NT2/D1 (cell line): ENCODE results near the gene PHAF1.
A peak's percentile ranks its signal among the peaks of the same experiment; 100 is the strongest.

Experiments used
- DNase-seq: peaks from one replicate; pipeline ENCODE4 v3.0.0-alpha.2; 2011; ENCODE audit warnings: low read depth, low spot score
- H3K27me3 ChIP-seq: 2 replicates; pipeline ENCODE4 v1.6.0; 2011; ENCODE audit warnings: mild to moderate bottlenecking; ENCODE audit not compliant: insufficient read length, insufficient read depth
- H3K36me3 ChIP-seq: 2 replicates; pipeline ENCODE4 v1.6.1; 2011; ENCODE audit warnings: mild to moderate bottlenecking, low read length, mixed read lengths; ENCODE audit not compliant: insufficient read depth, insufficient read length
- H3K4me1 ChIP-seq: 2 replicates; pipeline ENCODE4 v1.5.1; 2011; ENCODE audit not compliant: insufficient read depth, insufficient read length
- H3K4me3 ChIP-seq: 2 replicates; pipeline ENCODE4 v1.5.1; 2011; ENCODE audit warnings: low read depth; ENCODE audit not compliant: insufficient read length
- H3K9ac ChIP-seq: 2 replicates; pipeline ENCODE4 v1.6.0; 2011; ENCODE audit warnings: low read depth; ENCODE audit not compliant: insufficient read length
- H3K9me3 ChIP-seq: 2 replicates; pipeline ENCODE4 v1.5.1; 2011; ENCODE audit warnings: mild to moderate bottlenecking, low read length; ENCODE audit not compliant: insufficient read depth
- SUZ12 ChIP-seq: IDR thresholded peaks from 2 replicates; pipeline ENCODE4 v1.6.1; 2011; ENCODE audit not compliant: insufficient read length, insufficient read depth; ENCODE audit errors: extremely low read depth
- YY1 ChIP-seq: IDR thresholded peaks from 2 replicates; pipeline ENCODE4 v1.6.1; 2011; ENCODE audit not compliant: insufficient read length, insufficient read depth
- ZNF274 ChIP-seq: IDR thresholded peaks from 2 replicates; pipeline ENCODE4 v1.6.1; 2011; ENCODE audit warnings: mild to moderate bottlenecking, low read depth, low read length

Gene PHAF1

DNA sequence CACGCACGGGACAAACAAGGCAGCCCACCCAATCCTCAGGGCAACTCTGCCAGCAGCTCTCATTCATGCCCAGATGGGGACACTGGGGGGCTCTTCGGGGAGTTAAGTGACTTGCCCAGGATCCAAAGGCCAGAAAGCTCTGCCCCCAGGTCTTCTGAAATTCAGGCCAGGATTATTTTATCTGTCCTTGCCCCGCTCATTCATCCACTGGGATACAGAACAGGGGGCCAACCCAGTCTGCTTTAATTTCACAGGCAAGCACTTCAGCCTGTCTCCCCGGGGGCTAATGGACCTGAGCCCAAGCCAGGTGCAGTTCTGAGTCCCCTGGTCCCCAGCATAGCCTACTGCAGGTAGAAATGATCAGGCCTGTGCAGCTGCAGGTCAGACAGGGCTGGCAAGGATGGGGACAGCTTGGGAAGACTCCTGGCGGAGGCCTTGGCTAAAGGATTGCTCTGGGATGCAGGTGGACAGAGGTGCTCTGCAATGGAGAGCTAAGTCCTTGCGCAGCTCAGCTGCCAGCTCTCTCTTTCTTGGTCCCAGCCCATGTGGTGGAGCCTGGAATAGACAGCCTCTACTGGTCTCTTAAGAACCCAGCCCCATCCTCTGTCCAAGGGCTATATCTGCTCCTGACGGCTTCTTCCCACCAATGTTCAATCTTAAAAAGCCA lies 41.8 kb downstream of the PHAF1 start:
- Histone ChIP-seq H3K4me3 (peak overlapping the region; percentile 75), H3K36me3 (peaks cover 35% of the 10 kb centered on the region)

DNA sequence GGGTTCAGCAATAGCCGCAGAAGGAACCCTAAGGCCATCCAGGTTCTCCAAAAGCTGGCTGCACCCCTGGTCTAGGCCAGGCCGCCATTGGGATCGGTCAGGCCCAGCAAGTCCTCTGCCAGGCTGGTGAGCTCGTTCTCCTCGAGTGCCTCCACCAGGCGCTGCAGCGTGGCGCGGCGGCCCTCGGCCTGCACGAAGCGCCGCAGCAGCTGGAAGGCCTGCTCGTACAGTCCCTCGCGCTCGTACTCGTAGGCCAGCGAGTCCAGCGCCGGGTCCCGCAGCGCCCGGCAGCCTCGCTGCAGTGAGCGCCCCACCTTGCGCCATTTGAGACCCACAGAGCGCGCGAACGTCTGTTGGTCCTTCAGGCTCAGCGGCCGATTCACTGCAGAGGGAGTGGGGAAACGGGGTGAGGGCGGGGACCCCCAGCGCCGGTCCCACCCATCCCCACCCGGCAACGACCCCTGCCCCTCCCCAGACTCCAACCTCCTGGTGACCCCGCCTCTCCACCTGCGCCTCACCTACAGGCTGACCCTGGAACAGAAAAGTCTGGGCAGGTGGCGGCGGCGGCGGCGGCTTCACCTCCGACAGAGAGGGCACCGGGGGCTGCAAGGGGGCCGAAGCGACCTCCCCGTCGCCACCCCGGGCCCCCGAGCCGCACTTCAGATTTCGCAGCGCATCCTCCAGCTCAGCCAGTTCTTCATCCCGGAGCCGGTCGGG lies 45.0 kb downstream of the PHAF1 start:
- Histone ChIP-seq H3K27me3 (peaks cover 76% of the 10 kb centered on the region), H3K9me3 (no peaks in the 10 kb centered on the region; the same call in 1 of the 2 replicates), H3K9ac (peak overlapping the region; percentile 57), H3K4me3 (peak overlapping the region; percentile 26), H3K36me3 (peaks cover 3% of the 10 kb centered on the region), H3K4me1 (peaks cover 13% of the 10 kb centered on the region)
- TF ChIP-seq YY1, result no peak
- no peak for TF ChIP-seq ZNF274
- peak; percentile 11 for TF ChIP-seq SUZ12
- DNase-seq, result no peak

More for the DNA sequence above, 41.8 kb downstream of the PHAF1 start:
- Histone ChIP-seq H3K9ac (peak overlapping the region; percentile 96), H3K9me3 (no peaks in the 10 kb centered on the region; the same call in 1 of the 2 replicates), H3K27me3 (peaks cover 44% of the 10 kb centered on the region), H3K4me1 (peaks cover 16% of the 10 kb centered on the region)
- DNase-seq, result no peak
- no peak for TF ChIP-seq SUZ12
- no peak for TF ChIP-seq ZNF274
- no peak for TF ChIP-seq YY1

DNA sequence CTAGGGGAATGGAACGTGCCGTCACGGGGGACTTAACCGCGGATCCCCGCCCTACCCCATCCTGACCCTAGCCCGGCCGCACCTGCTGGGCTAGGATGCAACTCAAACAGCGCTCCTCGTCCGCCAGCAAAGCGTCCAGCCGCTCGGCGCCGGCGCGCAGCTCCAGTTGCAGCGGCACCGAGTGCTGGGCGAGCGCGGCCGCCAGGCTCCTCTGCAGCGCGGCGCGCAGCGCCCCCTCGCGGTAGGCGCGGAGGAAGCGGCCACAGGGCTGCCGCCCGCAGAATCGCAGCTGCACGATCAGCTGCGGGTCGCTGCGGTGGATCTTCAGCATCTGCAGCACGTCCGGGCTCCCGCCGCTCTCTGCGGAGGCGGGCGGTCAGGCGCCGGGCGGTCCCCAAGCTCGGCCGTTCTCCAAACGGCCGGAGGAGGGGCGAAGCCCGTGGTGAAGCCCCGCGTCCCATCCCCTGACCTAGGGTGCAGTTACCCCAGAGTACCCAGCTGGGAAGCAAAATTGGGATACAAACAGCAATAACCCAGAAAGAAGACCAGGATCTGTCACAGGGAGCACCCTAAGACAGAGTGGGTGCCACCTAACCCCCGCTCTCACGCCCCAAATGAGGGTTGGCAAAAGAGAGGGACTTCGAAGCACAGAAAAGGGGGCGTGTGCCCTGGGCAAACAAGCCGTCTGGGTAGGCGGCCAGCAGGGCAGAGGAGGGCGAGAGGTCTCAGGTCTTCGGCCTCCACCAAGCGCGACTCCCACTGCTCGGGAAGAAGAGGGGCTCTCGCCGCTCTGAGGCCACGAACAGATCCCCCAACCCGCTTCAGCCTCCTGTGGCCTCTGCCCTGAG lies 45.8 kb downstream of the PHAF1 start:
- Histone ChIP-seq H3K9me3 (no peaks in the 10 kb centered on the region), H3K9ac (peak overlapping the region; percentile 57), H3K4me1 (peaks cover 13% of the 10 kb centered on the region), H3K36me3 (no peaks in the 10 kb centered on the region), H3K27me3 (peaks cover 83% of the 10 kb centered on the region), H3K4me3 (peak overlapping the region; percentile 26)
- peak; percentile 71 for DNase-seq
- TF ChIP-seq YY1, result no peak
- TF ChIP-seq ZNF274, result no peak
- peak; percentile 55 for TF ChIP-seq SUZ12

DNA sequence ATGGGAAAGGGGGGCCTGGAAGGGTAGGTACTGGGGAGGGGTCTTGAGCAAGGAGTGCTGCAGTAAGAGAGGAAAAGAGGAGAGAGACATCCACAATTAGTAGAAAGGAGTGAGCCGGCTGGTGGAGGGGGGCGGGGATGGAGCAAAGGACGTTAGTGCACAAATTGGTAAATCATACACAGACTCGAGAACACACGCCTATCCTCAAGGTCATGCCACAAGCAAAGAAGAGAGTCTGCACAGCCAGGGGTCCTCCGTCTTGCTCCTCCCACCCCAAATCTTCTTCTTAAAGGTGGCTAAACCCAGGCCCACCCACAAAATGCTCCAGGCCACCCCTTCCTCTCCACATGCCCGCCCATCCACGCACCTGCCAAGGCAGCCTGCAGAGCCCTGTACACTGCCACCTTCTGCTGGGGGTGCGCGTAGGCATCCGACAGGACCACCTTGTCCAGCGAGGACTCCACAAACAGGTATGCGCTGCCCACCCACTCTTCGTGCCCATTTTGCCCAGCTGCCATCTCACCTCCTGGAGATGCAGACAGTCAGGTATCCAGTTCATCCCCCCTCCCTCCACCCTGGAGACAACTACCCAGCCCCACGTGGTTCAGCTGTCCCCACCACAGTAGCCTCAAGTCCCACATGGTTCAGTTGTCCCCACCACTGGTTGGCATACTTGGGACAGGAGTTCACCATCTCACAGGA lies 46.6 kb downstream of the PHAF1 start:
- H3K27me3 ChIP-seq, result peaks cover 90% of the 10 kb centered on the region
- H3K4me1 ChIP-seq, result peaks cover 10% of the 10 kb centered on the region
- no peaks in the 10 kb centered on the region for H3K36me3 ChIP-seq

DNA sequence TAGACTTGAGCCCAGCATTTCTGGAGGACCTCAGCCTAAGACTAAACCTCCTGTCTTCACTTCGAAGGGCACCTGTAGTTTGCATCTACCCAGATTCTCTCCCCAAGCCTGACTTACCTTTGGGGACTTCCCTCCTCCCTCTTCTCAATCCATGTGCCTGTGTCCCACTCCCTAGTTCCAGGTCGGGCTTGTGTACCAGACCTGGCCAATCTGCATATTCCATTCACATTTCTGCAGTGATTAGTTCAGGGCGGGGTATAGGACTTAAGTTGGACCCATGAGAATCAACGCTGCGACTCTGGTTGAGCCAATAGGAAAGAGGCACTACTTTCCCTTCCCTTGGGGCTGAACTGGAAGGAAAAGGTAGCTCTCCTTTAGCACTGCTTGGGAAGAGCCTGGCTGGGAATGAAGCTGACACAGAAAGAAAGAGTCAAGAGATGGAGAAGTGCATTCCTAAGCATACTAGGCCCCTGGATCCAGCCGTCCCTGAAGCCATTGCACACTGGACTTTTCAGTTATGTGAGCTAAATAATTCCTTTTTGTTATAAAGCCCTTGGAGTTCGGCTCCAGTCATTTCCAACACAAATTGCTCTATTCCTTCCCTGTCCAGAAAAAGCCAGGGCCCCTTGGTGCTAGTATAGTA lies 47.5 kb downstream of the PHAF1 start:
- Histone ChIP-seq H3K36me3 (no peaks in the 10 kb centered on the region), H3K9me3 (no peaks in the 10 kb centered on the region), H3K27me3 (peaks cover 95% of the 10 kb centered on the region), H3K9ac (no peak overlapping the region), H3K4me3 (no peak overlapping the region), H3K4me1 (peaks cover 5% of the 10 kb centered on the region)
- DNase-seq, result no peak
- TF ChIP-seq SUZ12, result no peak

More for the DNA sequence above, 46.6 kb downstream of the PHAF1 start:
- TF ChIP-seq ZNF274 (no peak), YY1 (no peak), SUZ12 (no peak)
- Histone ChIP-seq H3K9ac (peak overlapping the region; percentile 57), H3K9me3 (no peaks in the 10 kb centered on the region), H3K4me3 (no peak overlapping the region)
- DNase-seq, result no peak

DNA sequence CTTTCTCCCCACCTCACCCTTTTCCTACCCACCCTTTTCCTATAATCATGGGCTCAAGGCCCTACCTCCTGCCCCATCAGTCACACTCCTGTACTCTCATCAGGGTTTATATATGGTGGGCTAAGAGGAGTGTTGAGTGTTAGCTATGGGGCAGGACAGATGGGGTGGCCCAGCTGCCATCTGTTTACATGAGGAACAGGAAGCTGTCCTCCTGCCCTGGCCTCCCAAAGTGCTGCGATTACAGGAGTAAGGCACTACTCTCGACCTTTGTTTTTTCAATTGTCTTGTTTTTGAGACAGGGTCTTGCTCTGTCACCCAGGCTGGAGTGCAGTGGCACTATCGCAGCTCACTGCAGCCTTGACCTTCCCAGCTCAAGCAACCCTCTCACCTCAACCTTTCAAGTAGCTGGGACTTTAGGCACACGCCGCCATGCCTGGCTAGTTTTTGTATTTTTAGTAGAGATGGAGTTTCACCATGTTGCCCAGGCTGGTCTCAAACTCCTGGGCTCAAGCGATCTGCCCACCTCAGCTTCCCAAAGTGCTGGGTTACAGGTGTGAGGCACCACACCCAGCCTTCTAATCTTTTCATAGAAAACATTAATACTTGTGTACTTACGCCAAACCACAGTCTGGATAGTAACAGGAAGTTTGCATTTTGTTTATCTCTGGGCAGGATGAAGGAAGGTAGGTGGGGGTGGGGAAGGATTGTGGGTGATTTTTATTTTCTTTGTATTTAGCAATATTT lies 48.3 kb downstream of the PHAF1 start:
- H3K27me3 ChIP-seq, result peaks cover 98% of the 10 kb centered on the region
- no peaks in the 10 kb centered on the region for H3K36me3 ChIP-seq
- no peak for TF ChIP-seq ZNF274
- no peak for TF ChIP-seq YY1
- TF ChIP-seq SUZ12, result no peak
- no peak overlapping the region for H3K4me3 ChIP-seq
- H3K9me3 ChIP-seq, result no peaks in the 10 kb centered on the region
- no peak overlapping the region for H3K9ac ChIP-seq
- DNase-seq, result no peak
- peaks cover 7% of the 10 kb centered on the region for H3K4me1 ChIP-seq
